ENCODE data around the gene PDLIM3.

- TF ChIP-seq CTCF (IDR thresholded peaks at IDR 0.05) (no peak), POLR2A (IDR thresholded peaks at IDR 0.05) (no peak), POLR2AphosphoS5 (IDR thresholded peaks at IDR 0.05) (no peak), EP300 (IDR thresholded peaks at IDR 0.05) (no peak)
These were observed 12.9 kb downstream of the PDLIM3 start for GRCh38 chr4:185522451-185522850.
